Muscle layer of colon (tissue), 2 donors: ENCODE measurements around the gene FLAD1.
A peak's percentile ranks its signal among the peaks of the same experiment; 100 is the strongest.

Experiments used
- H3K27ac ChIP-seq: one replicate; pipeline ENCODE4 v1.7.0; 2013; ENCODE audit warnings: low read depth, mild to moderate bottlenecking, low read length, moderate library complexity
- H3K27me3 ChIP-seq, 2 donors: one replicate each; pipeline ENCODE4 v1.7.0; 2013; ENCODE audit warnings: low read length in 2 of 2, mild to moderate bottlenecking in 2 of 2; ENCODE audit not compliant: insufficient read depth in 2 of 2, control insufficient read depth in 1 of 2
- H3K36me3 ChIP-seq: one replicate; pipeline ENCODE4 v1.7.0; 2013; ENCODE audit warnings: mild to moderate bottlenecking, low read length; ENCODE audit not compliant: insufficient read depth
- H3K4me1 ChIP-seq: one replicate; pipeline ENCODE4 v1.7.0; 2013; ENCODE audit warnings: mild to moderate bottlenecking, low read length; ENCODE audit not compliant: insufficient read depth
- H3K4me3 ChIP-seq, 2 donors: one replicate each; pipeline ENCODE4 v1.7.0; 2013; ENCODE audit warnings: low read length in 2 of 2, low read depth in 1 of 2, mild to moderate bottlenecking in 1 of 2, moderate library complexity in 1 of 2
- H3K9ac ChIP-seq: one replicate; pipeline ENCODE4 v1.7.0; 2013; ENCODE audit warnings: low read length
- H3K9me3 ChIP-seq: one replicate; pipeline ENCODE4 v1.7.0; 2013; ENCODE audit warnings: mild to moderate bottlenecking, low read length
- donor health status: abdominal sarcoma.
- donor health status: Adenocarcinoma of cecum.

FLAD1 gene

GRCh38 chr1:155010211-155010918 is 27.2 kb downstream of the FLAD1 start:
- no peak overlapping the region for H3K27ac ChIP-seq
- H3K4me1 ChIP-seq: peaks cover 61% of the 10 kb centered on the region
- H3K27me3 ChIP-seq: no peaks in the 10 kb centered on the region
- no peaks in the 10 kb centered on the region for H3K9me3 ChIP-seq
- H3K36me3 ChIP-seq: peaks cover 16% of the 10 kb centered on the region
- no peak overlapping the region for H3K9ac ChIP-seq
- no peak overlapping the region for H3K4me3 ChIP-seq

GRCh38 chr1:155011004-155011416 is 27.9 kb downstream of the FLAD1 start:
- H3K9ac ChIP-seq: no peak overlapping the region
- no peak overlapping the region for H3K4me3 ChIP-seq
- H3K27me3 ChIP-seq: no peaks in the 10 kb centered on the region

GRCh38 chr1:155011437-155012025 is 28.4 kb downstream of the FLAD1 start:
- Histone ChIP-seq H3K4me3 (no peak overlapping the region), H3K9ac (no peak overlapping the region), H3K4me1 (peaks cover 51% of the 10 kb centered on the region), H3K36me3 (peaks cover 23% of the 10 kb centered on the region), H3K27ac (peak overlapping the region; percentile 52), H3K27me3 (no peaks in the 10 kb centered on the region), H3K9me3 (no peaks in the 10 kb centered on the region)

More at GRCh38 chr1:155011004-155011416, 27.9 kb downstream of the FLAD1 start:
- Histone ChIP-seq H3K27ac (peak overlapping the region; percentile 52), H3K9me3 (no peaks in the 10 kb centered on the region), H3K36me3 (peaks cover 22% of the 10 kb centered on the region), H3K4me1 (peaks cover 55% of the 10 kb centered on the region)

- Histone ChIP-seq H3K27me3 (no peaks in the 10 kb centered on the region), H3K9ac (no peak overlapping the region), H3K27ac (peak overlapping the region; percentile 57), H3K4me1 (peaks cover 51% of the 10 kb centered on the region), H3K4me3 (no peak overlapping the region), H3K36me3 (peaks cover 23% of the 10 kb centered on the region), H3K9me3 (no peaks in the 10 kb centered on the region)
Measured at GRCh38 chr1:155012026-155012546, 28.9 kb downstream of the FLAD1 start.

GRCh38 chr1:155012776-155013602 is 29.8 kb downstream of the FLAD1 start:
- Histone ChIP-seq H3K9ac (no peak overlapping the region), H3K27ac (peak overlapping the region; percentile 57), H3K4me3 (no peak overlapping the region), H3K9me3 (no peaks in the 10 kb centered on the region), H3K36me3 (peaks cover 23% of the 10 kb centered on the region), H3K4me1 (peaks cover 45% of the 10 kb centered on the region), H3K27me3 (no peaks in the 10 kb centered on the region)

- no peak overlapping the region for H3K27ac ChIP-seq
- H3K4me1 ChIP-seq: peaks cover 42% of the 10 kb centered on the region
- peaks cover 23% of the 10 kb centered on the region for H3K36me3 ChIP-seq
Measured at GRCh38 chr1:155013632-155014031, 30.5 kb downstream of the FLAD1 start.

GRCh38 chr1:155014709-155015508 is 31.8 kb downstream of the FLAD1 start:
- Histone ChIP-seq H3K4me1 (peaks cover 39% of the 10 kb centered on the region), H3K27ac (no peak overlapping the region), H3K9ac (no peak overlapping the region)

More at GRCh38 chr1:155013632-155014031, 30.5 kb downstream of the FLAD1 start:
- Histone ChIP-seq H3K9ac (no peak overlapping the region), H3K27me3 (no peaks in the 10 kb centered on the region), H3K9me3 (no peaks in the 10 kb centered on the region), H3K4me3 (no peak overlapping the region)

GRCh38 chr1:155015527-155016230 is 32.5 kb downstream of the FLAD1 start:
- no peak overlapping the region for H3K4me3 ChIP-seq
- peaks cover 23% of the 10 kb centered on the region for H3K36me3 ChIP-seq
- H3K9me3 ChIP-seq: no peaks in the 10 kb centered on the region
- H3K27me3 ChIP-seq: no peaks in the 10 kb centered on the region
- H3K27ac ChIP-seq: no peak overlapping the region
- H3K4me1 ChIP-seq: peaks cover 36% of the 10 kb centered on the region
- no peak overlapping the region for H3K9ac ChIP-seq

More at GRCh38 chr1:155014709-155015508, 31.8 kb downstream of the FLAD1 start:
- H3K27me3 ChIP-seq: no peaks in the 10 kb centered on the region
- no peak overlapping the region for H3K4me3 ChIP-seq
- peaks cover 23% of the 10 kb centered on the region for H3K36me3 ChIP-seq
- no peaks in the 10 kb centered on the region for H3K9me3 ChIP-seq

GRCh38 chr1:155016231-155016831 is 33.2 kb downstream of the FLAD1 start:
- Histone ChIP-seq H3K9me3 (no peaks in the 10 kb centered on the region), H3K9ac (peak overlapping the region; percentile 32), H3K27me3 (no peaks in the 10 kb centered on the region), H3K36me3 (peaks cover 23% of the 10 kb centered on the region), H3K27ac (peak overlapping the region; percentile 93), H3K4me1 (peaks cover 30% of the 10 kb centered on the region), H3K4me3 (peak overlapping the region in 1 of 2 donors; percentile 18)
